Renal cortical epithelial cell (primary cell): ENCODE data around the gene BIN1. TPM values are rescaled to one million over a fixed set of nuclear protein-coding genes. Genes with fewer than 3 reads are reported as not detected.
"Not testable (repeated sequence)": the region's sequence is repeated elsewhere in the genome, so short reads cannot be mapped to it uniquely, and the experiment has no call there.

Experiments
- DNase-seq: peaks from one replicate; pipeline ENCODE4 v3.0.0-alpha.2; 2011; ENCODE audit warnings: low read depth
- total RNA-seq: library from RNA; depleted of rRNA; stranded (reverse); fragments of >200 nt; gene quantifications from 2 replicates; pipeline ENCODE4 v1.2.3, GENCODE V29; 2014

The BIN1 gene
- total RNA-seq, 1 donor from 2014 or later, result 201 TPM

DNA sequence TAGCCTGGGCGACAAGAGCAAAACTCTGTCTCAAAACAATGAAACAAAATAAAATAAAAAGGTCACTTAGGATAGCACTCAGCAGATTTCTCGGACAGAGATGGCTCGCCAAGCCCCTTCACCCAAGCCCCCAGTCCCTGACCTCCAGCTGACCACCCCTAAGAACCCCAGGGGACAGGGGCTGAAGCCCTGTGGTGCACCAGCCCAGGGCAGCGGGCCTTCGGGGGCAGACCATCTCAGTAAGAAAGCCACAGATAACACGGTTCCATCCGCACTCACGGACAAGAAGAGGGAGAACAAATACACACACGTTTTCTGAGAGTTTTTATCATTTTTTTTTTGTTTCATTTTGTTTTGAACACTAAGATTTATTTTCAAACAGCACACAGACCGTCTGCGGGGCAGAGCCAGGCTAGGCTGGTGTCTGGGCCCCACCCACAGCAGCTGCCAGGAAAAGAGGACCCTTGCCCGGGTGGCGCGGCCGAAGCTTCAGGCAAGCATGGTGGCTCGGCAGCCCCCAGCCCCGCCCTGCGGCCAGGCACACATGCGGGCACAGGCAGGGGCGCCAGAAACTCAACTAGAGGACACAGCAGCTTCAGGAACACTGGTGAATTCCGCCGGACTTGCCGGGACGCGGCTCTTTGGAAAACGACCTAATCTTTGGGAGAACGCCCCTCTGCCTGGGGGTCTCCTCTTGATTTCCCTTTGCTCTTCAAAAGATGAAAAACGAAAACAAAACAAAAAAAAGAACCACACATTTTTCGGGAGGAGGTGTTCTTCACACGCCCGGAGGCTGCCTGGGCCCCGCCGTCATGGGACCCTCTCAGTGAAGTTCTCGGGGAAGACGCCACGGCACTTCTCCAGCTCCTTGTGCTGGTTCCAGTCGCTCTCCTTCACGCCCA lies 59.0 kb downstream of the BIN1 start:
- no peak for DNase-seq

DNA sequence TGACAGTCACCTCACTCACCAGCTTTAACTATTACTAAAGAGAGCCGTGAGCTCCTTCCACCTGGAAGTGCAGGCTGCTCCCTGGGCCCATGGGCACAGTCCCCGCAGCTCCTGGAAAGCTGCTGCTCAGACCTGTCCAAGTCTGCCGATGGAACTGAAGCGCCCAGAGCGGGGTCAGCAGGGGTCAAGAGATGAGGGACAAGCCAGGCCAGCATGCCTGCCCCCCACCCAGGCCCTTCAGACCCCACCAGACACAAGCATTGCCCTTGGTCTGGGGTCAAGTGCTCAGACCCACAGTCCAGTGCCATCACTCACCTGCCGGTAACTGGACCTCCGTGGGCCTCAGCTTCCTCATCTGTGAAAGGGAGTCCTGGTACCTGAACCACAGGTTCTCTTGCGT lies 59.9 kb downstream of the BIN1 start:
- no peak for DNase-seq

DNA sequence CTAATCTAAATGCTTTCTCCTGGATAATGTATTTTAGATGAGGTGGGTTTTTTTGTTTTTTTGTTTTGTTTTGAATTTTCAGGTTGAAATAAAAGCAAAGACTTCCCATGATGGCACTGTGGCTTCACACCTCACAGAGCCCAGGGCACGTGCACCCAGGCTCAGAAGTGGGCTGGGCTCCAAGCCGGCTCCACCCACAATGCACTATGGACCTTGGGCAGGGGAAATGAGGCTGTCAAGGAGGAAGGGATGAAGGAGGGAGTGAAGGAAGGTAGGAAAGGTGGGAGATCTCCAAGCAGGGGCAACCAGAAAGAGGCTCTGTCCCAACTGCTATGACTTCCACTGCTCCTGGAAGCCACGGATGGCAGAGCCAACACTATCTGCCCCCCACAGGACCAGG lies 60.4 kb downstream of the BIN1 start:
- no peak for DNase-seq

DNA sequence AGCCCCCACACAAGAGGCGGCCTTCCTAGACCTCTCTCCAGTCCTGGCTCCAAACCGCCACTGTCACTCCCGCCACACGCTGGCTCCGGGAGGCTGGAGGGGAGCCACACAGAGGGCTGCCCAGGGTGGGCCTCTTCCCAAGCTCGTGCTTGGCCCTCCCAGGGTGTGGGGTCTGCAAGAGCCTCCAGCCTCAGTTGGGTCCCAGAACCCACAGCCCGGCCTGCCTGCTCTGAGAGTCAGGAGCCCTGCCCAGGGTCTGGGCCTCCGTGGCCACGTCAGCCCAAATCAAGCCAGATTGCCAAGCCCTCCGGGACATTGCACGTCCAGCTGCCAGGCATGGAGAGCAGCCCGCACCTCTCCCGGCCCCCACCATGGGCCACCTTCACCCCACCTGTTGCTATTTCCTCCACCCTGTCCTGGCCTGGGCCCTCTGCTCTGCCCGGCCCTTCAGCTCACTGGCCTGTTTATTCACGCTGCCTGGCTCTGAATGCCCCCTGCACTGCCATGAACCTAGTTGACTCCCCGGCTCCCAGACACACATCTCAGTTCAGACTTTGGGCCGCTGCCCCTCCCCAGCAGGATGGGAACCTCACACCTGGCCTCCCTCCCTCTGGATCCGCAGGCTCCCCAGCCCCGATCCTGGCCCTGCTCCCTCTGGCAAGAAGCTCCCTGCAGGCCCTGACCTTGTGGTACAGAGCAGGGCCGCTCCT lies 61.0 kb downstream of the BIN1 start:
- no peak for DNase-seq

DNA sequence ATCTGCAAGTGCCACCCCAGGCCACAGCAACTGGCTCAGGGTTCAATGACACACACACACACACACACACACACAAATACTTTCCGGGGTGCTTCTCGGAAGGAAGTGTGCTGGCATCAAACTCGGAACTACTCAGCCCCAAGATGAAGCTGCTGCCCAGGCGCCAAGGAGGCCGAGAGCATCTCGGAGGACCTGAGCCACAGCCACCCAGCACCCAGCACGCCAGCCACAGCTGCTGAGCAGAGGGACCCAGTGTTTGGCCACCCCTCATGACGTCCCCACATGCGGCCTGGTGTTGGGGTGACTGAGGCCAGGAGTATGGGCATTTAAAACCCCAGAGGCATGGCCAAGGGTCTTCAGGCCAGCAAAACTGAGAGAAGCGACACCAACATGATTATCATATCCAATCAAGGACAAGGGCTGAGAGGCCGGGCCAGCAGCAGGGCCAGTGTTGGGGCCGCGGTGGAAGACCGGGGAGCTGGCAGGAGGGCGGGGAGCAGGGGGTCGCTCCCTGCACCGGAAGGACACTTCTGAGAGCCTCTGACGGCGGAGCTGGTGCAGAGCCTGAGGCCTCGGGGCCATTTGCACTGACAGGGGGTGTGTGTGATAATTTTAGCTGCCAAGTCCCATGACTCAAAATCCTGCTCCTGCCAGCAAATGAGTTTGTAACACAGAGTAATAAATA lies 61.8 kb downstream of the BIN1 start:
- no peak for DNase-seq

DNA sequence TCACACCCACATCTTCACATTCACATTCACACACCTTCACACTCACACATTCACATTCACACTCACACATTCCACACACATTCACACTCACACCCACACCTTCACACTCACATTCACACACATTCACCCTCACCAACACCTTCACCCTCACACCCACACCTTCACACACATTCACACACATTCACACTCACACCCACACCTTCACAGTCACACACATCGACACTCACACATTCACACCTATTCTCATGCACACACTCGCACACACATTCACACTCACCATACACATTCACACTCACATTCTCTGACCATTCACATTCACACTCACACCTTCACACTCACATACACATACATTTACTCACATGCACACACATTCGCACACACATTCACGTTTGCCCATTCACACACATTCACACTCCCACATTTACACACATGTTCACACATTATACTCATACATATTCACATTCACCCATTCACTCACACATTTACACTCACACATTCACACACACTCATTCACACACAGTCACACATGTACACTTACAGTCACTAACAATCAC lies 62.7 kb downstream of the BIN1 start:
- DNase-seq, result no peak

DNA sequence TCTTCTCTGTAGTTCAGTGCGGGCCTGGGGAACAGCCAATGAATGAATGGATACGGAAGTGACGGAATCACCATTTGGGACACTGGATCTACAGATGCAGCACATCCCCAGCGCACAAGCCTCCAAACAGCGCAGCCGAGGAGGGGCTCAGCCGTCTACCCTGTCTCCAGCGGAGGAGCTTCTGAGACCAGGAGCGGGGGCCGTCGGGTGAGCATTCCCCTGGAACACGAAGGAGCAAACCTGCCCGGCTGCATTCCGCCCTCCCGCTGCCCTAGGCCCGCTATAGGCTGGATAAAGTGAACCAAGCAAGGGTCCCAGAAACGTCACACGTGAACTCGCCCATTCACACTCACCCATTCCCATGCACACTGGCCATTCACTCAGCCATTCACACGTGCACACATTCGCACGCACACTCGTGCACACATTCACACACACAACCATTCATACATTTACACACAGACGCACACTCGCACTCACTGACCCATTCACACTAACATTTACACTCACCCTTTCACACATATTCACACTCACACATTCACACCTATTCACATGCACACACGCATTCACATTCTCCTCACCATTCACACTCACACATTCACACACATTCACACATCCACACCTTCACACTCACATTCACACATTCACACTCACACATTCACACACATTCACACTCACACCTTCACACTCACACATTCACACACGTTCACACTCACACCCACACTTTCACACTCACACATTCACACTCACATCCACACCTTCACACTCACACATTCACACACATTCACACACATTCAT lies 63.4 kb downstream of the BIN1 start:
- no peak for DNase-seq

DNA sequence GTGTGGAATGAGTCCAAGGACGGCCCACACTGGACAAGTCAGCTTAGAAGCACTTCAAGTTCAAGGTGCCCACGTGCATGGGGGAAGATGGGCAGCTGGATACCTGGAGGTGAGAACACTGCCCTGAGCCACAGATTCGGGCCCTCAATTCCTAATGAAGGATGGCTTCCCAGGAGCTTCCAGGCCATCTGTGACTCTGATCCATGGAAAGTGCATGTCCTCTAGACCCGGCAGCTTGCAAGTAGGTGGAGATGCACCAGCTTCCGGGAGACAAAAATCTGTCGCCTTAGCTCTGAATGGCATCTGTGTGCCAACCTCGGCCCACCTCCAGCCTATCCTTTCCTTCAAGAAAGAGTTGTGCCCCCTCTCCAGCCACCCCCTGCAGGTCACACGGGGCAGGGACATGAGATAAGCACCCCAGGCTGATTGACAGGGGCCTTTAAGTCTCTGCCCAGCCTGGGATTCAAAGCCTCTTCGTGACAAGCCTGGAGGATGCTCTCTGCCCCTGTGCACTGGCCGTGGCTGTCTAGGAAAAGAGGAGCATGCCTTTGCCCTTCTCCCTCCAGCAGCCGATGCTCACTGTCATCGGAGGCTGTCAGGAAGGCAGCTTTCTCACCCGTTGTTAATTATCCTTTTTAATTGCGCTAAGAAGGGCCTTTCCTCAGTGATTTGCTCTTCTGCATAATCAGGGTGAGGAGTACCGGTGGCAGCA lies 65.5 kb downstream of the BIN1 start:
- no peak for DNase-seq

DNA sequence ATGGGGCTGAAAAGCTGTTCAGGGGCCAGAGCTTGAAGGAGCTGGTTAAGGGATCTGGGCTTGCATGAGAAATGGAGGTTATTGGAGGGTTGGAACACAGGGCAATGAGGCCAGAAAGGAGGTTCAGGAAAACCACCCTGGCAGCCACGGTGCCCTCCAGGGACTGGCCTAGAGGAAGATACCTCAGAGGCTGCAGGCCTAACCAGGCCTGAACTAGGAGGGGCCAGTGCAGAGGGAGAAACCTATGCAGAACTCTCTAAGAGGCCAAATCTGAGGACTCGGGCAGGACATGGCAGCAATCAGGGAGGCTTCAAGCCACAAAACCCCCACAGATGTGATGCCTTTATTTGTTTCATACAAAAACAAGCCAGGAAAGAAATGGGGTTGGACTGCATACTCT lies 66.8 kb downstream of the BIN1 start:
- no peak for DNase-seq

DNA sequence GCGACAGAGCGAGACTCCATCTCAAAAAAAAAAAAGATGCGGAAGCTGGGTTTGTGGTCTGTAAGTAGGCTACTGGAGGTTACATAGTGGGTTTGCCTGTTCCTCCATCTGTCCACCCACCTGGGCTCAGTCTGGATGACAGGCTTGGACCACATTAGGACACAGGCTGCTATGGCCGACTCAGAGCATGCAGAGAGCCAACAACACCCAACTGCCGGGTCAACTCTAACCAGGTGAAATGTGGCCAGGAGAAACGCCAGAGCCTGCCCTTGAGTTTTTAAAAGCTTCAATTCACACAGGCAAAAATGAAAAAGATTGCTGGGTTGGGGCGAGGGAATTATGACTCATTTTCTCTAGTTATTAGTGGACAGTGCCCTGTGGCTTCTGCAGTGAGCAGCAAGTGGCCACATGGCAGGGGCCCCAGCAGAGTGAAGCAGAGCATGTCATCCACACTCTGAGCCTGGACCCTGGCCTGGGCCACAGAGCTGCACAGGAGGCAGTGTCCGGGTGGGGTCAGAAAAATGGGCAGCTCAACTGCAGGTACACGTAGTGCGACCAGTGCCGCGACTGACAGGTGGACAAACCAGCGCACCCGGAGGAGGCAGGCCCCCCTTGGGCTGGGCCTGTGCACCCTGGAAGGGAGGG lies 67.4 kb downstream of the BIN1 start:
- DNase-seq, result no peak

DNA sequence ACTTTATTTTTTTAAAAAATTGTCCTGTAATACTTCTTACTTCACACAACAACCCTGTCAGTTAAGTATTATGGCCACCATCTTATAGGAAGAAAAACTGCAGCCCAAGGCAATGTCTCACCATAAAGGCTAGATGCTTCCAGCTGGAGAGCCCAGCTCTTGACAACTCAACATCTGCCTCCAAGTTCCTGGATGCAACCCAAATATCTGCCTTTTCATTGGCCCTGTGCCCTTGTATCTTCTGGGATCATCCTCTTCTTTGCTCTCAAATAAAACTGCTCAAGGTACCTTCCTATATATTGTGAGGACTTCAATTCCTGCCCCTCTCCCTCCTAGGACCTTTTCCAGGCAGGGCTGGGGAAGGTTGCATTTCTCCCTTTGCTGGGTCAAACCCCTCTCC lies 69.5 kb downstream of the BIN1 start:
- no peak for DNase-seq

DNA sequence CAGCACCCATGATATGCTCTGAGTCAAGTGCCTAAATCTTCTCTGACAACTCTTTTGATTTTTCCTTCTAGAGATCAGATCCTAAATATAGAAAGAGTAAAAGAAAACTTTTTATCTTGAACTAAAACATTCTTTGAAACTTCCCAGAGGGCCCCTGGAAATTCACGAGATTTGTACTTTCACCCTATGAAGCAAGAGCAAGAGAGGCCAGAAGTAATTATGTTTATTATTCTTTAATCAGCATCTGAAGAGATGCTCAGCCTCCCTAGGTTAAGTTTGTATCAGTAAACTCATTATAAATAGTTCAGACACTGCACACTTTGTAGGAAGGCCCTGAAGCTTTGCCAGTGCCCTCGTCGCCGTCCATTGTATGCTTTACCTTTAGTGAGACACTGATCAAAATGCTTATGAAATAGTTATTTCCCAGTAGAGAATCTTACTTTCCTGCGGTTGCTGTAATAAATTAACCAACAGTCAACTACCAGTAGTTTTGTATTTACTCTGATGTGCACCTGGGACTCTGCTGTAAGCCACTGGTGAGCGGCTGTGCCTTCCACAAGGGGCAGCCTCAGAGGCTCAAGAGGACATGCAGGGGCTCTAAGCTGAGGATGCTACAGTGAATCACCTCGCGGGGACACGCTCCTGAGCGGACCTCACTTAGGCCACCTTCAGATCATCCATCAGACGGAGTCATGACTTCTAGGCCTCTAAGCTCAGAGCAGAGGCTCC lies 71.9 kb downstream of the BIN1 start:
- DNase-seq, result peak; percentile 32

DNA sequence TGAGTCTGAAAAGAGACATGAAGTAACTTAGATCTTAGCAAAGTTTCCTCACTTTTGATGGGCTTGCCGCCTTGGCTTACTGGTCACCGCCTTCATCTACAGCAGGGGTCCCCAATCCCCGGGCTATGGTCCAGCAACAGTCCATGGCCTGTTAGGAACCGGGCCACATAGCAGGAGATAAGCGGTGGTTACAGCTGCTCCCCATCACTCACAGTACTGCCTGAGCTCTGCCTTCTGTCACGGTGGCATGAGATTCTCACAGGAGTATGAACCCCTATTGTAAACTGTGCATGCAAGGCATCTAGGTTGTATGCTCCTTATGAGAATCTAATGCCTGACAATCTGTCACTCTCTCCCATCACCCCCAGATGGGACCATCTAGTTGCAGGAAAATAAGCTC lies 72.9 kb downstream of the BIN1 start:
- no peak for DNase-seq

DNA sequence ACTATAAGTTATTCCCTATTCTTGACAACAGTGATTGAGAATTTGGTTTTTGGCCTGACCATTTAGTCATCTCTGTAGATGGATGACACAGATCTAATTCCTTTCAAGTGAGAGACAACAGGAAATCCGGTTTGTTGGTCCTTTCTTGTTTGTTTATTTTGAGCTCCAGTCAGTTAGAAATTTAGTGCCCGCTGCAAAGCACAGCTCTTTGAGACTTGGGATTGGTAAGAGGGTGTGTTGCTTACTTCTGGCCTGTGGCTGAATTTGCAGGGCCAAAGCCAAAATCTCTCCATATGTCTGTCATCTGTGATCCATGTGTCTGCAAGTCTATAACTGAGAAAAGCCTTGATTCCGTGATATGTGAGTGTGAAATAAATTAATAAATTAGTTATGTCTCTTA lies 74.3 kb downstream of the BIN1 start:
- DNase-seq, result no peak

DNA sequence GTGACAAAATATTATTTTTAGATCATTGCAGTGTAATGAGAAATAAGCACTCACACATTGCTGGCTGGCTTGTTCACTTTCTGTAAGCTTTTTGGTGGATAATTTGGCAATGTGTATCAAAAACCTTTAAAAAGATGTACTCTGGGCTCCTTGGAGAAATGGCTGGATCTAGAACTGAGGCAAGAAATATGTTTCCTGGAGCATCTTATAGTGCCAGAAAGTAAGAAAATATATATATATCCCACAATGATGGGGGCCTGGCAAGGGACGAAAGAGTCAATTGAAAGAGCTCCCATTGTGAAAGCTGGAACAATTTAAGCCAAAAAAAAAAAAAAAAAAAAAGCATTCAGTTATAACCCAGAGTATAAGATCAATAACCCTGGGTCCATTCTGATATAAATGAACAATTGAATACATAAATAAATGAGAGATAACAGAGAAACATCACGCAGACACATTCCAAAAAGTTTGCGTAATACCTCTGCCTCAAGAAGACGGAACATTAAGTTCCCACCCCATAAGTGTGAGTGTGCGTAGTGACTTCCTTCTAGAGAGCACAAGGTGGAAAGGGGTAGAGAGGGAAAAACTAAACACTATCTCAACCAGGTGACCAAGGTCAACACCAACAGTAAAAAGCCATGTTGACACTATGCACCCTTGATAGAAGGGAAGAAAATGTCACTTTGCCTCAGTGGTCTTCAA lies 77.5 kb downstream of the BIN1 start:
- DNase-seq, result no peak

DNA sequence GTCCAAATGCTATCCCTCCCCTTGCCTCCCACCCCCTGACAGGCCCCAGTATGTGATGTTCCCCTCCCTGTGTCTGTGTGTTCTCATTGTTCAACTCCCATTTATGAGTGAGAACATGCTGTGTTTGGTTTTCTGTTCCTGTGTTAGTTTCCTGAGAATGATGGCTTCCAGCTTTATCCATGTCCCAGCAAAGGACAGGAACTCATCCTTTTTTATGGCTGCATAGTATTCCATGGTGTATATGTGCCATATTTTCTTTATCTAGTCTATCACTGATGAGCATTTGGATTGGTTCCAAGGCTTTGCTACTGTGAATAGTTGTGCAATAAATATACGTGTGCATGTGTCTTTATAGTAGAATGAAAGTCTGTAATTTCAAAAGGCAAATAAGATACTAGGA lies 78.2 kb downstream of the BIN1 start:
- not testable (repeated sequence) for DNase-seq

DNA sequence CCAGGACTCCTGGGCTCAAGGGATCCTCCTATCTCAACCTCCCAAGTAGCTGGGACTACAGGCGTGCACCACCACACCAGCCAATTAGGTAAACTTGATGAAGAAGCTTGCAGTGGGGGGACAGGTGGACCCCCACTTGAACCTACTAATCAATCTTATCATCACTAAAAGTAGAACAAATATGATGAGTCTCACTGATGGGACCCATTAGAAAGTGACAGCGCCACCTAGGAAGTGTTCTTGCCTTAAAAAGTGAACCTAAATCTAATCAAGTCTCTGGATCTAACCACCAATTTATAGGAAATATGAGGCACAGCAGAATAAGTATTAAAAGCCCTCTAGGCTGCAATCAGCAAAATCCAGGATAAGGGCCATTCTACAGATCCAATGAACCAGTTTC lies 79.2 kb downstream of the BIN1 start:
- DNase-seq, result no peak

DNA sequence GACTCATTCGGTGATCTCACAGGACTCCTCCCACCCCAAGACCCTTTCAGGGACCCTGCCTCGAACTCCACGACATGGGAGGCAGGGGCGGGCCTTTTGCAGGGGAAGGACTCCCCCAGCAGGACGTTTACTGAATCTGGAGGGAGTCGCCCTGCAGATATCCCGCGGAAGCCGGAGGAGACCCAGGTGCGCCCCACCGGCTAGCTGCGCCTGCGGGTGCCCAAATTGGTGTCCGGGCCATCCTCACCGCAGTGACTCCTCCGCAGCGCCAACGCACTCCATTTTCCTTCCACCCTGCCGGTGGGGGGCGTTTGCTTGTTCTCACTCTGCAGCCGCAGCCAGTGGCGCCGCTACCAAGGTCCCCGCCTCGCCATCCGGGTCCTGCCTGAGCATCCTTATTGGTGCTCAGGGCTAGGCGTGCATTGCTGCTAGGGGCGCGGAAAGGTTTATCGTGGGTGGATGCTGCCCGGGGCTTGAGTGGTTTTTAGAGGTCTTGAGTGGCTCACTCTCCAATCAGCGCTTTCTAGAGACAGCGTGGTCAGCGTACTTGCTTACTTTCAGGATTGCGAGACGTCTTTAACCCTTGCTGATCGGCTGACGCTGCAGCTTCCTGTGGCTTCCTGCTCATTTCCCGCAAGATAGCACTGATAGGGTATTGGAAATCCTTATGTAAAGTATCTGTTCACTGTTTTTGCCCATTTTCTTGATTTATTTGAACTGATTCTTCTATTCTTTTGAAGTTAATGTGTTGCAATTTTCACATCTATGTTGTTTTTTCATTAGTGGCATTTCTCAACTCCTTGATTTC lies 81.4 kb downstream of the BIN1 start:
- DNase-seq, result peak; percentile 70
